Small intestine (tissue), 7 donors: ENCODE measurements around the gene BCO2. TPM values are rescaled to one million over a fixed set of nuclear protein-coding genes. Genes with fewer than 3 reads are reported as not detected.
"Not testable (repeated sequence)": the region's sequence is repeated elsewhere in the genome, so short reads cannot be mapped to it uniquely, and the experiment has no call there.

Experiments used
- DNase-seq, 2 donors: peaks; one replicate each; pipeline versions ENCODE4 v3.0.0 to v3.0.0-alpha.2; 2013
- FAIRE-seq: peaks from 2 replicates; lab custom pipeline; 2012; peaks lifted over from hg19 to GRCh38; lab: Jason Lieb, UNC
- H3K27ac ChIP-seq, 3 donors: one replicate each; pipeline ENCODE4 v1.5.1; 2013; ENCODE audit warnings: low read length in 2 of 3, mild to moderate bottlenecking in 2 of 3, control low read depth in 1 of 3, inconsistent platforms in 1 of 3, low read depth in 1 of 3, moderate library complexity in 1 of 3
- H3K27me3 ChIP-seq, 3 donors: one replicate each; pipeline ENCODE4 v1.6.1; 2013; ENCODE audit warnings: low read length in 3 of 3, inconsistent platforms in 1 of 3; ENCODE audit not compliant: control insufficient read depth in 3 of 3, insufficient read depth in 3 of 3
- H3K36me3 ChIP-seq, 3 donors: one replicate each; pipeline ENCODE4 v1.6.1; 2013; ENCODE audit warnings: low read length in 3 of 3, inconsistent platforms in 1 of 3, low read depth in 1 of 3, mild to moderate bottlenecking in 1 of 3, moderate library complexity in 1 of 3; ENCODE audit not compliant: control insufficient read depth in 3 of 3, insufficient read depth in 2 of 3
- H3K4me1 ChIP-seq, 3 donors: one replicate each; pipeline ENCODE4 v1.6.1; 2013; ENCODE audit warnings: low read length in 2 of 3, inconsistent platforms in 1 of 3, low read depth in 1 of 3, mild to moderate bottlenecking in 1 of 3, moderate library complexity in 1 of 3; ENCODE audit not compliant: control insufficient read depth in 3 of 3, insufficient read depth in 2 of 3
- H3K4me3 ChIP-seq, 3 donors: one replicate each; pipeline ENCODE4 v1.5.1; 2013; ENCODE audit warnings: low read length in 3 of 3, control low read depth in 1 of 3, inconsistent platforms in 1 of 3, low read depth in 1 of 3, mild to moderate bottlenecking in 1 of 3, moderate library complexity in 1 of 3
- H3K9me3 ChIP-seq, 2 donors: one replicate each; pipeline ENCODE4 v1.6.1; 2013; ENCODE audit warnings: low read depth in 1 of 2, low read length in 1 of 2; ENCODE audit not compliant: control insufficient read depth in 2 of 2, insufficient read depth in 1 of 2
- WGBS, 3 donors: extraction: QIAGEN DNeasy Blood & Tissue Kit; methylation state at CpG; one replicate each; pipeline ENCODE4 v1.1.7; 2013; 5-methylcytosine and 5-hydroxymethylcytosine counted together
- polyA plus RNA-seq, 4 donors: library from polyadenylated mRNA; stranded (reverse) in 3 of 4; unstranded in 1 of 4; fragments of 200-250 nt in 3 of 4; fragments of 120-200 nt in 1 of 4; gene quantifications; one replicate each; pipeline versions ENCODE4 v1.2.1 to v1.2.3, GENCODE V29; 2013
- donor health status: healthy with polysubstance abuse.
- donor health status: control.
- donor health status: control.
- donor health status: Bipolar disorder and iron deficiency.
- donor health status: healthy.

Gene BCO2
- polyA plus RNA-seq, 4 donors: 1.1 to 11.6 (median 7.6) TPM

DNA sequence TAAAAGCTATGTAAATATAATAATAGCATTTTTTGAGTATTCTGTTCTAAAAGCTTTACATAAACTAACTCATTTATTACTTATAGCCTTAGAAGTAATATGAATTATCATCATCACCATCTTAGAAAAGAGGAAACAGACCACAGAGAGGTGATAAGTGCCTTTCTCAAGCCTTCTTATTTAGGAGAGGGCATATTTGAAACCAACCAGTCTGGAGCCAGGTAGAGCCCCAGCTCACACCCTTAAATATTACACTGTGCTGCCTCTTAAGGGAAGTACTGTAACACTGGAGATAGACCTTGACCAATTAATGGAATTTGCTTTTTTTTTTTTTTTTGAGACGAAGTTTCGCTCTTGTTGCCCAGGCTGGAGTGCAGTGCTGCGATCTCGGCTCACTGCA lies 2.3 kb downstream of the BCO2 start:
- WGBS, 3 donors: 77 to 81% (median 81%) methylated on average over 4 of the region's 4 CpGs
- no peak for DNase-seq
- no peaks in the 10 kb centered on the region for H3K27me3 ChIP-seq
- H3K36me3 ChIP-seq: no peaks in the 10 kb centered on the region
- no peak for FAIRE-seq
- peaks cover 3 to 11% (median 3%) of the 10 kb centered on the region in 3 donors for H3K4me1 ChIP-seq
- no peaks in the 10 kb centered on the region for H3K9me3 ChIP-seq
- H3K27ac ChIP-seq: no peak overlapping the region
- H3K4me3 ChIP-seq: no peak overlapping the region

DNA sequence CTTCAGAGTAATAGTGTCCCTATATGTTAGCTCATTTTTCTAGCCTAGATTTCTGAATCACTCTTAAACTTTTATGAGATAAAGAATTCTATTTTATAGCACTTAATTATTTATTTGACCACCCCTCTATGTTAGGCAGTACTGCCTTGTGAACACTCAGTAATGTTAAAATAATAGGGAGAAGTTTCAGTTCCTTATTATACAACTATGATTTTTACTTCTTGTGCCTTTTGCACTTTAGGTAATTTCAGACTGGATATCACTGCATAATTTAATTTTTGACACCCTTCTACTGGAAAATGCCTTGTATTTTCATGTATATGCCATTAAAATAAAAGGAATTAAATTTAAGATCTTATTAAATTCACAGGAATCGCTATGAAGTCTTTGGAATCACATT lies 3.1 kb downstream of the BCO2 start:
- Histone ChIP-seq H3K36me3 (no peaks in the 10 kb centered on the region), H3K27me3 (no peaks in the 10 kb centered on the region), H3K4me3 (no peak overlapping the region), H3K4me1 (peaks cover 3 to 11% (median 3%) of the 10 kb centered on the region in 3 donors), H3K9me3 (no peaks in the 10 kb centered on the region), H3K27ac (no peak overlapping the region)
- DNase-seq (no peak), FAIRE-seq (no peak)
- 92 to 96% (median 93%) methylated on average over 1 of the region's 1 CpG for WGBS, 3 donors

DNA sequence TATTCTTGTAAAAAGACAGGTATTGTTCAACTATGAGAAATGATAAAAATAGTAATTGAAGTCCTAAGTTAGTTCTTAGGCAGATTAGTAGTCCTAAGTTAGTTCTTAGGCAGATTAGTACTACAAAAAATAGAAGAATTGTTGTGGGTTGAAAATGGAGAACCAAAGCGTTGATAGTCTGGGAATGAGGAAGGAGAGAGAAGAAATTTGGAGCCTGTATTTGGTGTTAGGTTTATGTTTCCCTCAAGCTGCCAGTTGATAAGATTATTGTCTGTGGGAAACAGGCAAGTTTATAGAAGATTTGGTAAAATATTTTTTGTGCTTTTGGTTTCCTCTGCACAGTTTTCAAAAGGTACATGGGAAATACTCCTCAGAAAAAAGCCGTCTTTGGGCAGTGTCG lies 3.6 kb downstream of the BCO2 start:
- Histone ChIP-seq H3K36me3 (no peaks in the 10 kb centered on the region), H3K9me3 (no peaks in the 10 kb centered on the region), H3K27me3 (no peaks in the 10 kb centered on the region), H3K4me1 (peaks cover 3 to 11% (median 3%) of the 10 kb centered on the region in 3 donors), H3K27ac (no peak overlapping the region), H3K4me3 (no peak overlapping the region)
- DNase-seq (no peak), FAIRE-seq (no peak)
- 62 to 77% (median 77%) methylated on average over 3 of the region's 3 CpGs for whole genome bisulfite sequencing, 3 donors

DNA sequence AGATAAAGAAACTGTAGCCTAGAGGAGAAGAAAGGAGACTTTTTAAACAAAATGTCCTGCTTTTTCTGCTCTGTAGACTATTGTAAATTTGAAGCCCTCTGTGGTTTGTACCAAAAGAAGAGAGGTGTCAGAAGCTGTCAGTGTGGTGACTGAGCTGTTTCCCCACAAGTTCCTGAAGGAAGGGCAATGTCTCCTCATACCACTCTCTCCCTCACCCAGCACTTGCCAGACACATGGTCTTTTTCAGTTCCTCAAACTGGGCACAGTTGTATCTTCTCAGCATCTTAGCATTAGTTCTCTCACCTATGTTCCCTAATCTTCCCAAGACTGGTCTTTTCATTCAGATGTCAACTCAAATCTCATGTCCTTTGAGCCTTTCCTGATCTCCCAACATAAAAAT lies 4.3 kb downstream of the BCO2 start:
- no peak for FAIRE-seq
- H3K4me1 ChIP-seq: peaks cover 3 to 11% (median 3%) of the 10 kb centered on the region in 3 donors
- H3K4me3 ChIP-seq: no peak overlapping the region
- no peaks in the 10 kb centered on the region for H3K27me3 ChIP-seq
- H3K27ac ChIP-seq: no peak overlapping the region
- DNase-seq: no peak
- H3K36me3 ChIP-seq: no peaks in the 10 kb centered on the region
- H3K9me3 ChIP-seq: no peaks in the 10 kb centered on the region

DNA sequence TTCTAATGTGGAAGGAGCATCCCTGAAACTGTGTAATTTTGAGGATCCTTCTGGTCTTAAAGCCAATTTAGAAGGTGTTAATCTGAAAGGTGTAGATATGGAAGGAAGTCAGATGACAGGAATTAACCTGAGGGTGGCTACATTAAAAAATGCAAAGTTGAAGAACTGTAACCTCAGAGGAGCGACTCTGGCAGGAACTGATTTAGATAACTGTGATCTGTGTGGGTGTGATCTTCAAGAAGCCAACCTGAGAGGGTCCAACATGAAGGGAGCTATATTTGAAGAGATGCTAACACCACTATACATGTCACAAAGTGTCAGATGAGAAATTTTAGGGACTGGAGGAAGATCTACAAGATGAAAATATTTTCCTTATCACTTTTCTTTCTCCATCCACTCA lies 7.6 kb downstream of the BCO2 start:
- no peaks in the 10 kb centered on the region for H3K4me1 ChIP-seq
- no peaks in the 10 kb centered on the region for H3K36me3 ChIP-seq
- no peak overlapping the region for H3K4me3 ChIP-seq
- H3K27ac ChIP-seq: no peak overlapping the region
- DNase-seq: no peak
- no peaks in the 10 kb centered on the region for H3K9me3 ChIP-seq
- 63 to 76% (median 63%) methylated on average over 1 of the region's 1 CpG for WGBS, 3 donors
- no peak for FAIRE-seq
- no peaks in the 10 kb centered on the region for H3K27me3 ChIP-seq

DNA sequence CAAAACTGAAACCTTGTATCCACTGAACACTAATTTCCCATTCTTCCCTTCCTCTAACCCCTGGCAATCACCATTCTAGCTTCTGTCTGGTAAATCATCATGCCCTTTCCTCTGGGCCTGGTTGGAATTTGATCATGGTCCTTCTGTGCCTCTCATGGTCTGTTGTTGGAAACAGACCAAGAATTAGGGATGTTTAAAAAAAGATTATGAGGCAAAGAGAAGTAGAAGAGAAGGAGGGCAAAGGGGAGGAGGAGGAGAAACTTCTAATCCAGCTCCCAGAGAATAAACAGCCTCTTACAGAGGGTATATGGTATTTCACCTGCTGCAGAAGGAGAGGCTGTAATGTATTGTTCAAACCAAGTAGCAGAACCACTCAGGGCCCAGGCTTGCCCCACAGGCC lies 10.6 kb downstream of the BCO2 start:
- no peak for DNase-seq
- Histone ChIP-seq H3K9me3 (no peaks in the 10 kb centered on the region), H3K4me3 (no peak overlapping the region), H3K4me1 (no peaks in the 10 kb centered on the region), H3K36me3 (no peaks in the 10 kb centered on the region), H3K27me3 (no peaks in the 10 kb centered on the region), H3K27ac (no peak overlapping the region)
- FAIRE-seq: no peak

DNA sequence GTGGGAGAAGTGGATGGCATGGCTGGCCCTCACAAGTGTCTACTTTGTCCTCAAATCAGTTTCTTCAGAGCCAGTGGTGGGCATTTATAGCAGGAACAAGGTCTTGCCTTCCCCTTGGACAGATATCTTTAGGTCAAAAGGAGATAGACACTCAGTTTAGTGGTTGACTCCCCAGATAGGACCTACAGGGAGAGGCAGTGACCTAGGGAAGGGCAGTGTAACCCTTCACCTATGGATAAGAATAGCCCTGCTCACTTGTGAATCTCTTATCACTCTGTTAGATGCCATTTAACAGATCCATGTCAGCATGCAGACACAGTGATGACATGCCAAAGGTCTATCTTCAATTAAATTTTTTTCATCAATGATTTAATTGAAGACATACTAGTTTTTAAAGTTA lies 11.0 kb downstream of the BCO2 start:
- no peaks in the 10 kb centered on the region for H3K9me3 ChIP-seq
- H3K4me3 ChIP-seq: no peak overlapping the region
- H3K4me1 ChIP-seq: no peaks in the 10 kb centered on the region
- no peak overlapping the region for H3K27ac ChIP-seq
- no peak for DNase-seq
- H3K36me3 ChIP-seq: no peaks in the 10 kb centered on the region
- no peaks in the 10 kb centered on the region for H3K27me3 ChIP-seq
- FAIRE-seq: no peak

DNA sequence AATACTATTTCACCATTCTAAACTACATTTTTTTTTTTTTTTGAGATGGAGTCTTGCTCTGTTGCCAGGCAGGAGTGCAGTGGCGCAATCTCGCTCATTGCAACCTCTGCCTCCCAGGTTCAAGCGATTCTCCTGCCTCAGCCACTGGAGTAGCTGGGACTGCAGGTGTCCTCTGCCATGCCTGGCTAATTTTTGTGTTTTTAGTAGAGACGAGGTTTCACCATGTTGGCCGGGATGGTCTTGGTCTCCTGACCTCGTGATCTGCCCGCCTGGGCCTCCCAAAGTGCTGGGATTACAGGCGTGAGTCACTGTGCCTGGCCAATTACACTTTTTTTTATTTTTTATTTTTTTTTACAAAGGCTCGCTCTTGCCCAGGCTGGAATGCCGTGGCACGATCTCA lies 19.8 kb downstream of the BCO2 start:
- H3K9me3 ChIP-seq, DNase-seq: not testable (repeated sequence)

DNA sequence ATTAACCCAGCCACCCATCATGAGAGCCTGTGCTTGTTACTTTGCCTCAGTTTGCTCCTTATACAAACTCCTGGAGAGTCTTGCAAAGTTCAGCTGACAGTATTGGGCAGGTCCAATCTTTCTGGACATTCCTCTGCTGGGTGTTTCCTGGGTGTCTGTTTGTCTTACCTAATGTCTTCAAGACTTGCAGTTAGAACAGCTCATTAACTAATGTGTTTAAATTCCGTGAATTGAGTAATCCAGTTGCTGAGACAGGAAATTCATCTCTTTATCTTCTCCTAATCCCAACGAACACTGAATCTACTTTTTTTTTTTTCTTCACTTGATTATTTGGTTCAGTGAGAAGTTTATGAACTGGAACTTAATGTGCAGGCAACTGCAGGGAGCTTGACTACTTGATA lies 20.6 kb downstream of the BCO2 start:
- WGBS, 3 donors: 31 to 47% (median 43%) methylated on average over 2 of the region's 2 CpGs
- Histone ChIP-seq H3K4me3 (no peak overlapping the region), H3K27me3 (no peaks in the 10 kb centered on the region), H3K27ac (no peak overlapping the region), H3K9me3 (no peaks in the 10 kb centered on the region), H3K36me3 (no peaks in the 10 kb centered on the region), H3K4me1 (peaks cover 0 to 4% (median 0%) of the 10 kb centered on the region in 3 donors)
- FAIRE-seq: no peak
- DNase-seq: no peak

More for the DNA sequence above, 19.8 kb downstream of the BCO2 start:
- not testable (repeated sequence) for H3K4me1 ChIP-seq, H3K27me3 ChIP-seq, H3K36me3 ChIP-seq, H3K27ac ChIP-seq, H3K4me3 ChIP-seq, FAIRE-seq
- WGBS, 3 donors: 72 to 86% (median 85%) methylated on average over 11 of the region's 11 CpGs
